ENCODE measurements around the gene TLE3. TPM values are rescaled to one million over a fixed set of nuclear protein-coding genes. Genes with fewer than 3 reads are reported as not detected.
A peak's percentile ranks its signal among the peaks of the same experiment; 100 is the strongest.

Gene TLE3
- 27.8 and 28.8 TPM in 2 replicates for total RNA-seq
- long read RNA-seq, partial matches to known transcripts, result 0 of 1 reads
- long read RNA-seq, other reads (novel, unspliced or antisense), result 1 of 1 reads

- Mint-ChIP-seq H3K27me3 (ENCODE audit: unreplicated experiment) (peaks cover 4% of the 10 kb centered on the region), H3K4me3 (ENCODE audit: unreplicated experiment) (peak within 1 kb of the TSS; percentile 97), H3K9me3 (ENCODE audit: unreplicated experiment) (no peaks in the 10 kb centered on the region), H3K4me1 (ENCODE audit: unreplicated experiment) (peaks cover 58% of the 10 kb centered on the region), H3K27ac (ENCODE audit: unreplicated experiment) (peak within 1 kb of the TSS; percentile 96), H3K36me3 (ENCODE audit: unreplicated experiment) (peaks cover 9% of the 10 kb centered on the region)
- peak; percentile 99 for DNase-seq (ENCODE audit: extremely low spot score, unreplicated experiment)
- TF ChIP-seq, protein P1, sequence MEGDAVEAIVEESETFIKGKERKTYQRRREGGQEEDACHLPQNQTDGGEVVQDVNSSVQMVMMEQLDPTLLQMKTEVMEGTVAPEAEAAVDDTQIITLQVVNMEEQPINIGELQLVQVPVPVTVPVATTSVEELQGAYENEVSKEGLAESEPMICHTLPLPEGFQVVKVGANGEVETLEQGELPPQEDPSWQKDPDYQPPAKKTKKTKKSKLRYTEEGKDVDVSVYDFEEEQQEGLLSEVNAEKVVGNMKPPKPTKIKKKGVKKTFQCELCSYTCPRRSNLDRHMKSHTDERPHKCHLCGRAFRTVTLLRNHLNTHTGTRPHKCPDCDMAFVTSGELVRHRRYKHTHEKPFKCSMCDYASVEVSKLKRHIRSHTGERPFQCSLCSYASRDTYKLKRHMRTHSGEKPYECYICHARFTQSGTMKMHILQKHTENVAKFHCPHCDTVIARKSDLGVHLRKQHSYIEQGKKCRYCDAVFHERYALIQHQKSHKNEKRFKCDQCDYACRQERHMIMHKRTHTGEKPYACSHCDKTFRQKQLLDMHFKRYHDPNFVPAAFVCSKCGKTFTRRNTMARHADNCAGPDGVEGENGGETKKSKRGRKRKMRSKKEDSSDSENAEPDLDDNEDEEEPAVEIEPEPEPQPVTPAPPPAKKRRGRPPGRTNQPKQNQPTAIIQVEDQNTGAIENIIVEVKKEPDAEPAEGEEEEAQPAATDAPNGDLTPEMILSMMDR (IDR thresholded peaks at IDR 0.05), result peak; percentile 61
Observed at GRCh38 chr15:70097321-70098152, at the start of gene TLE3. Gene TLE3, minus strand, starts transcription at chr15:70097917. Its CDS starts 1,119 bp downstream, at chr15:70096798.

DNA sequence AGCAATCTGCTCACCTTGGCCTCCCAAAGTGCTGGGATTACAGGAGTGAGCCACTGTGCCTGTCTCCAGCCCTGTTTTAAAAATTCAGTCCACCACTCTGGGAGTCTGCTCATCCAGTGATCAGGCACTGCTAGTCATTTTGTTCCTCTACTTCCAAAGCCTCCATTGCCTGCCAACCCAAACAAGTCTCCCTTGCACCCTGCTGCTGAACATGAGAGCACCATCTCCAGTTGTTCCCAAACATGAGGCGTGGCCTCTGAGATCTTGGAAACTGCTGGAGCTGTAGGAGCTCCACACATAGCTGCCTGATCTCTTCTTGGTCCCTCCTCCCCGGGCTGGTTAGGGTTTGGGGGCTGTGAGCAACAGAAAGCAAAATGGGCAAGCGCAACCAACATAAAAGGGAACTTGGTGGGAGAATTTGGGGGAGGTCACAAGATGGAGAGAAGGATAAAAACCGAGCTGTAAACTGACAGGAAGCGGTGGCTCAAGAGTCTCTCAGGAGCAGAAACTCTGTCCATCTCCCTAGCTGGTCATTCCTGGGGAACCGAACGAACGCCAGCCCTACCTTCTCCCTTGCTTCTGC is 49.6 kb upstream of the TLE3 start:
- no peaks in the 10 kb centered on the region for H3K36me3 Mint-ChIP-seq (ENCODE audit: unreplicated experiment)
- peaks cover 59% of the 10 kb centered on the region for H3K27me3 Mint-ChIP-seq (ENCODE audit: unreplicated experiment)
- peaks cover 29% of the 10 kb centered on the region for H3K4me1 Mint-ChIP-seq (ENCODE audit: unreplicated experiment)
- peaks cover 3% of the 10 kb centered on the region for H3K9me3 Mint-ChIP-seq (ENCODE audit: unreplicated experiment)
- TF ChIP-seq, protein P1 (IDR thresholded peaks at IDR 0.05), result no peak
- no peak overlapping the region for H3K4me3 Mint-ChIP-seq (ENCODE audit: unreplicated experiment)
- no peak overlapping the region for H3K27ac Mint-ChIP-seq (ENCODE audit: unreplicated experiment)
- DNase-seq (ENCODE audit: extremely low spot score, unreplicated experiment), result no peak

GRCh38 chr15:70146771-70147170 is 49.1 kb upstream of the TLE3 start:
- peaks cover 27% of the 10 kb centered on the region for H3K4me1 Mint-ChIP-seq (ENCODE audit: unreplicated experiment)
- TF ChIP-seq, protein P1 (IDR thresholded peaks at IDR 0.05), result no peak
- H3K27me3 Mint-ChIP-seq (ENCODE audit: unreplicated experiment), result peaks cover 60% of the 10 kb centered on the region
- H3K27ac Mint-ChIP-seq (ENCODE audit: unreplicated experiment), result no peak overlapping the region
- H3K9me3 Mint-ChIP-seq (ENCODE audit: unreplicated experiment), result peaks cover 3% of the 10 kb centered on the region
- H3K4me3 Mint-ChIP-seq (ENCODE audit: unreplicated experiment), result no peak overlapping the region
- no peaks in the 10 kb centered on the region for H3K36me3 Mint-ChIP-seq (ENCODE audit: unreplicated experiment)
- no peak for DNase-seq (ENCODE audit: extremely low spot score, unreplicated experiment)

GRCh38 chr15:70146162-70146561 is 48.4 kb upstream of the TLE3 start:
- Mint-ChIP-seq H3K36me3 (ENCODE audit: unreplicated experiment) (no peaks in the 10 kb centered on the region), H3K27ac (ENCODE audit: unreplicated experiment) (no peak overlapping the region), H3K4me1 (ENCODE audit: unreplicated experiment) (peaks cover 25% of the 10 kb centered on the region), H3K9me3 (ENCODE audit: unreplicated experiment) (peaks cover 3% of the 10 kb centered on the region), H3K27me3 (ENCODE audit: unreplicated experiment) (peaks cover 60% of the 10 kb centered on the region), H3K4me3 (ENCODE audit: unreplicated experiment) (no peak overlapping the region)
- no peak for DNase-seq (ENCODE audit: extremely low spot score, unreplicated experiment)
- TF ChIP-seq, protein P1 (IDR thresholded peaks at IDR 0.05), result no peak

DNA sequence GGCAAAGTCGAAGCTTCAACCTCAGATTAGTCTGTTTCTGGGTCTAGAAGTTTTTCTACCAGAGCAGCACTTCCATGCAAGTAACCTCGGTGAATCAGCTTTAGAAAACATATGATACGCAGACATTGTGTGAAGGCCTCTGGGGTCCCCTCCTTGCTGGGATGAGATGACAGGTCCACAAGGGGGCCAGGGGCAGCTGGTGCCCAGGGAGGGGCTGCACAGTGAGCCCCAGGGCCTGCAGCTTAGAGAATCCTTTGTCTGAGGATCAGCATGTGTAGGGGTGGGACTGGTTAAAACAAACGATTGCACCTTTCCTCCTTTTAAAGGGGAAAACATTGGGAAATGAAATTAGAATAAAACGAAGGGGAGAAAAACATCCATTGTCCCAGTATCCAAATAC is 47.5 kb upstream of the TLE3 start:
- TF ChIP-seq, protein P1 (IDR thresholded peaks at IDR 0.05), result no peak
- peaks cover 60% of the 10 kb centered on the region for H3K27me3 Mint-ChIP-seq (ENCODE audit: unreplicated experiment)
- DNase-seq (ENCODE audit: extremely low spot score, unreplicated experiment), result no peak
- H3K27ac Mint-ChIP-seq (ENCODE audit: unreplicated experiment), result no peak overlapping the region
- H3K4me3 Mint-ChIP-seq (ENCODE audit: unreplicated experiment), result no peak overlapping the region
- H3K36me3 Mint-ChIP-seq (ENCODE audit: unreplicated experiment), result no peaks in the 10 kb centered on the region
- peaks cover 3% of the 10 kb centered on the region for H3K9me3 Mint-ChIP-seq (ENCODE audit: unreplicated experiment)
- peaks cover 28% of the 10 kb centered on the region for H3K4me1 Mint-ChIP-seq (ENCODE audit: unreplicated experiment)

Measured in osteocyte (in vitro differentiated cells).